ENCODE measurements around the gene ENDOD1. TPM values are rescaled to one million over a fixed set of nuclear protein-coding genes. Genes with fewer than 3 reads are reported as not detected.

Gene ENDOD1
- total RNA-seq, 1 donor from 2014 or later = 38.4 TPM

DNA sequence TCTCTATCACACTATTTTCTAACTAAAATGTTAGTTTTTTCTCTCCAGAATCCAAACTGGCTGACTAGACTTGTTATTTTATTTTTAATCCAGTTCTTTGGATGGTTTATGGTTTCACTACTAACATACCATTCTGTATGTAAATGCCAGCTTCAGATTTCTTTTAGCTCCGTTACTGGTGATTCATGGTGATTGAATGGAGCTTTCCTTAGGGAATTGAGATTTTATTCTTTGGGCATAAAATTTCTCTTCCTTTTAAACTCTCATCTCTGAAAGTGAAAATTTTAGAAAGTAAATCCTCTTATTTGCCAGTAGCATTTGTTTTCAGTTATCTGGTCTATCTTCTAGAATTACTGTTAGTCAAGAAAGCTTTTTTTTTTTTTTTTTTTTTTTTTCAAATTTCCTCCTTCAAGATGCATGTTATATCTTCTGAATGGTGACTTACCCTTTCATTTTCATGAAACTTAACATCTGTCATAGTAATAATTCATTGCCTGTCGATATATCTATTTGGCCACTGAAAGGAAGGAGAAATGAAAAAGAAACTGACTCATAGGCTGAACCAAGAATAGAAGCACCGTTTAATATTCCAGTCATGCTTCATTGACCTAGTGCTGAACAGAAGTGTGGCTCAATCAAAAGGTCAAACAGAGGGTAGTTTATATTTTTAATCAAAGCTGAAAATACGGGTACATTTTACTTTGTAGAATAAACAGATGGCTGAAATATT, 6.4 kb downstream of the ENDOD1 start:
- TF ChIP-seq, protein P1, sequence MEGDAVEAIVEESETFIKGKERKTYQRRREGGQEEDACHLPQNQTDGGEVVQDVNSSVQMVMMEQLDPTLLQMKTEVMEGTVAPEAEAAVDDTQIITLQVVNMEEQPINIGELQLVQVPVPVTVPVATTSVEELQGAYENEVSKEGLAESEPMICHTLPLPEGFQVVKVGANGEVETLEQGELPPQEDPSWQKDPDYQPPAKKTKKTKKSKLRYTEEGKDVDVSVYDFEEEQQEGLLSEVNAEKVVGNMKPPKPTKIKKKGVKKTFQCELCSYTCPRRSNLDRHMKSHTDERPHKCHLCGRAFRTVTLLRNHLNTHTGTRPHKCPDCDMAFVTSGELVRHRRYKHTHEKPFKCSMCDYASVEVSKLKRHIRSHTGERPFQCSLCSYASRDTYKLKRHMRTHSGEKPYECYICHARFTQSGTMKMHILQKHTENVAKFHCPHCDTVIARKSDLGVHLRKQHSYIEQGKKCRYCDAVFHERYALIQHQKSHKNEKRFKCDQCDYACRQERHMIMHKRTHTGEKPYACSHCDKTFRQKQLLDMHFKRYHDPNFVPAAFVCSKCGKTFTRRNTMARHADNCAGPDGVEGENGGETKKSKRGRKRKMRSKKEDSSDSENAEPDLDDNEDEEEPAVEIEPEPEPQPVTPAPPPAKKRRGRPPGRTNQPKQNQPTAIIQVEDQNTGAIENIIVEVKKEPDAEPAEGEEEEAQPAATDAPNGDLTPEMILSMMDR (IDR thresholded peaks at IDR 0.05; ENCODE audit: insufficient read depth, low read length, poor library complexity, severe bottlenecking) = no peak
- Histone ChIP-seq H3K4me3 (ENCODE audit: low read depth, low read length) (no peak overlapping the region), H3K36me3 (ENCODE audit: control insufficient read depth, insufficient read depth, low read length) (no peaks in the 10 kb centered on the region), H3K27me3 (ENCODE audit: control insufficient read depth, insufficient read depth, low read length) (no peaks in the 10 kb centered on the region)
- no peak for DNase-seq (ENCODE audit: low read depth)

DNA sequence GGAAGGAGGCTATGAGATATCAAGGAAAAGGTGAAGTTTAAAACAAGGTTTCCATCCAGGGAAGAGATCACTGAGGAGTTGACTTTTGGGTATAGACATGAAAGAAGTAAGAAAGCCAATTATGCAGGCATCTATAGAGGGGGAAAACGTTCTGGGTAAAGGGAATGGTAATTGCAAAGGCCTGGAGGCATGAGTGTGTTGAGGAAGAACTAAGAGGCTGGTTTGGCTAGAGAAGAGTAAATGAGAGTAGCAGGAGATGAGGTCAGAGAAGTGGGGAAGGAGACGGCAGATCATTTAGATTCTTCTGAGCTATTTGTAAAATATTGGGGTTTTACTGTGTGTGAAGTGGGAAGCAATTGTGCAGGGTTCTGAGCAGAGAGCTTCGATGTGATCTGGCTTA, 7.6 kb downstream of the ENDOD1 start:
- no peak for DNase-seq (ENCODE audit: low read depth)
- H3K27me3 ChIP-seq (ENCODE audit: control insufficient read depth, insufficient read depth, low read length) = no peaks in the 10 kb centered on the region
- no peak overlapping the region for H3K4me3 ChIP-seq (ENCODE audit: low read depth, low read length)
- TF ChIP-seq, protein P1 (IDR thresholded peaks at IDR 0.05; ENCODE audit: insufficient read depth, low read length, poor library complexity, severe bottlenecking) = no peak
- H3K36me3 ChIP-seq (ENCODE audit: control insufficient read depth, insufficient read depth, low read length) = no peaks in the 10 kb centered on the region

- H3K36me3 ChIP-seq (ENCODE audit: control insufficient read depth, insufficient read depth, low read length) = no peaks in the 10 kb centered on the region
- TF ChIP-seq, protein P1 (IDR thresholded peaks at IDR 0.05; ENCODE audit: insufficient read depth, low read length, poor library complexity, severe bottlenecking) = no peak
- DNase-seq (ENCODE audit: low read depth) = no peak
- no peaks in the 10 kb centered on the region for H3K27me3 ChIP-seq (ENCODE audit: control insufficient read depth, insufficient read depth, low read length)
- no peak overlapping the region for H3K4me3 ChIP-seq (ENCODE audit: low read depth, low read length)
Measured at GRCh38 chr11:95098826-95099225, 9.2 kb downstream of the ENDOD1 start.

DNA sequence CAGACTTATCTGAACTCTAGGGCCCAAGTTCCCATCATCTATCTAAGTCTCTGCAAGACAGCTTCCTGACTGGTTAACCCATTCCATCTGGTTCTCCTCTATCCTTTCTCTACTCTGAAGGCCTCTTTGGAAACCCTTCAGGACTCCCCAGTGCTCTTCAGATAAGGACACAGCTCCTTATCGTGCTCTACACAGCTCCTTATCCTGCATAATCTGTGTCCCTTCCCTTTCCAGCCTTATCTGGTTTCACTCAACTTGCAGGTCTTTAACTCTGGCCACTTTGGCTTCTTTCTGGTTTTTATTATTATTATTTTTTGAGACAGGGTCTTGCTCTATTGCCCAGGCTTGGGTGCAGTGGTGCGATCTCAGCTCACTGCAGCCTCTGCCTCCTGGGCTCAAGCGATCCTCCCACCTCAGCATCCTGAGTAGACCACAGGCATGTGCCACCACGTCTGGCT, 10.6 kb downstream of the ENDOD1 start:
- Histone ChIP-seq H3K27me3 (ENCODE audit: control insufficient read depth, insufficient read depth, low read length) (no peaks in the 10 kb centered on the region), H3K36me3 (ENCODE audit: control insufficient read depth, insufficient read depth, low read length) (no peaks in the 10 kb centered on the region), H3K4me3 (ENCODE audit: low read depth, low read length) (no peak overlapping the region)
- TF ChIP-seq, protein P1 (IDR thresholded peaks at IDR 0.05; ENCODE audit: insufficient read depth, low read length, poor library complexity, severe bottlenecking) = no peak
- no peak for DNase-seq (ENCODE audit: low read depth)

GRCh38 chr11:95100856-95101507, 11.3 kb downstream of the ENDOD1 start:
- DNase-seq (ENCODE audit: low read depth) = no peak
- TF ChIP-seq, protein P1 (IDR thresholded peaks at IDR 0.05; ENCODE audit: insufficient read depth, low read length, poor library complexity, severe bottlenecking) = no peak
- no peaks in the 10 kb centered on the region for H3K36me3 ChIP-seq (ENCODE audit: control insufficient read depth, insufficient read depth, low read length)
- H3K4me3 ChIP-seq (ENCODE audit: low read depth, low read length) = no peak overlapping the region
- H3K27me3 ChIP-seq (ENCODE audit: control insufficient read depth, insufficient read depth, low read length) = no peaks in the 10 kb centered on the region

Data from kidney epithelial cell (primary cell).